GM20431 (cell line): ENCODE measurements around the gene POLA1.
"Not testable (repeated sequence)": the region's sequence is repeated elsewhere in the genome, so short reads cannot be mapped to it uniquely, and the experiment has no call there.

ENCODE experiments used
- in situ Hi-C: fragments of 300-500 bp; cut with MseI, MboI; formaldehyde crosslinking; loops from one replicate; pipeline ENCODE4 v1.15.0; 2020; ENCODE audit warnings: low sequenced_read_pairs; ENCODE audit not compliant: unreplicated experiment

Gene POLA1

DNA sequence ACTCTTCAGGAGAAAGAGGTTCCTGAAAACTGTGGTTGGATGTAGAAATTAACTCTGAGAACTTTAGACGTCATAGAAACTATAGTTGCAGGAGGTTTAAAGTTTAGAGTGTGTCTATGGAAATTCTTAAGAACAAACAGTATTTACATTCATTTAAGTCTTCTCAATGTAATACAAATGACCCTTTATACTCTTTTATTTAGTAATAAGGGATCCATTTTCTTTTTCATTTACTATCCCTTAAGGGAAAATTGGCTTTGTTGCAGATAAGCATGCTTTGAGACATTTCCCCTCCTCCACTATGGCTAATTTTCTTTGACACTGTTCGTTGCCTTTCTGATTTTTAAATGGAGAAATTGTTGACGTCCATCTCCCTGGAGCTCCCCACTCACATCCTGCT is 96.4 kb downstream of the POLA1 start:
- in situ Hi-C loops, result no loop called here

DNA sequence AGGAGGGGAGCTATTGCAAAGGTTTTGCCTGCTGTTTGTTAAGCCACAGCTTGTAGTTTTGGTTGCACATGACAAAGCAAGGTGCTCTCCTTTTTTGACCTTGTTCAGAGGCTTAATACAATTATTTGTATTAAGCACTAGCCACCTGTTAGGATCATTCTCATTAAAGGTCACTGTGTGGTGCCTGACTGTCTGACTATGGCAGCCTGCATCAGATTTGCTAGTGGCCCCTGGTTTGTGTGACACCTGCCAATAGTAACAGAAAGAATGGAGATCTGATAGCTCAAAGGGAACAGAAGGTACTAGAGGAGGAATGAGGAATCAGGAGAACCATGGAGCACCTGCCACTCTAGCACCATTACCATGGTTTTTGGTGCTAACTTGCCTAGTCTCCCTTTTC is 102.5 kb downstream of the POLA1 start:
- in situ Hi-C loops, result no loop called here

DNA sequence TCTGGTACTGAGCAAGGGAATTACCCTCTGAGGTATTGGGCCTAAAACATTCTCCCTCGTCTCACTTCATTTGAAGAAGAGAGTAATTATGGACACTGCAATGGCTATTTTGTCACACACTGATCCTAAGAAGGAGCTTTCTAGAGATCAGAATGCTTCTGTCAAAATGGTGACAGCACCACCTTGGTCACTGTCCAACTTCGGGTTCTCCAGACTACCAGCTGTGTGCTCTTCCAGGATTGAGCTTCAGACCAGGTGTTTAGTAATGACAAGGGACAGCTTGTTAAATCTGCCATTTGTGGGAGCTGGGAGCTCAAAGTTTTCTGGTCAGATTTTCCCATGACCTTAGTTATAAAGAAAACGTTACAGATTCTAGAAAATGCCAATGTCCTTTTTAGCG is 105.4 kb downstream of the POLA1 start:
- in situ Hi-C loops, result no loop called here

GRCh38 chrX:24799565-24799964 is 105.8 kb downstream of the POLA1 start:
- in situ Hi-C loops, result no loop called here

GRCh38 chrX:24805201-24805600 is 111.5 kb downstream of the POLA1 start:
- in situ Hi-C loops, result no loop called here

DNA sequence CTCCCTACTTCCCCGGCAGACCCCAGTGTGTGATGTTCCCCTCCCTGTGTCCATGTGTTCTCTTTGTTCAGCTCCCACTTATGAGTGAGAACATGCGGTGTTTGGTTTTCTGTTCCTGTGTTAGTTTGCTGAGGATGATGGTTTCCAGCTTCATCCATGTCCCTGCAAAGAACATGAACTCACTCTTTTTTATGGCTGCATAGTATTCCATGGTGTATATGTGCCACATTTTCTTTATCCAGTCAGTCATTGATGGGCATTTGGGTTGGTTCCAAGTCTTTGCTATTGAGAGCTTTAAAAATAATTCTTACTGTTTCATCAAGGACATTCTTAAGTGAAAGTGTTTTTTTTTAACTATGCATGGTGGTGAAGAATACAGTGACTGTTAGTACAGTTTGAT is 126.1 kb downstream of the POLA1 start:
- in situ Hi-C loops, result not testable (repeated sequence)

DNA sequence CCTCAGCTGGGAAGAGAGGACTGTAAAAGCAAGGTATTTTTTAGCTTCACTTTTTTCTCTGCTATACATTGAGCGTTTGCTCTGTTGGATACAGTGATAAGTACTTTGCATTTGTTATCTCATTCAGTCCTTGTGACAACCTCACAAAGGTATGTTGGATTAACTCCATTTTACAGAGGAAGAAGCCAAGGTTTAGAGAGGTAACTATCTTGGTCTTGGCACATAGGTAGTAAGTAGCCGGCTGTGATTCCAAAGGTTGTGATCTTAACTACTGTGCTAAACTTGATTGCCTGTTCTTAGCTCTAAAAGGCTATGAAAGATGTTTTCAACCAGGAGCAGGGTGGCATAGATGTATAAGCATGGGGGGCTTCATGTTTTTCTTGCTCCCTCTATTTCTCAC is 134.4 kb downstream of the POLA1 start:
- in situ Hi-C loops, result loop anchor here (25.0 kb wide), 1 partner anchor 309 kb away; no protein-coding TSS in a partner anchor

- in situ Hi-C loops, result loop anchor here (25.0 kb wide), 1 partner anchor 309 kb away; no protein-coding TSS in a partner anchor
Measured at GRCh38 chrX:24828600-24828999, 134.9 kb downstream of the POLA1 start.

DNA sequence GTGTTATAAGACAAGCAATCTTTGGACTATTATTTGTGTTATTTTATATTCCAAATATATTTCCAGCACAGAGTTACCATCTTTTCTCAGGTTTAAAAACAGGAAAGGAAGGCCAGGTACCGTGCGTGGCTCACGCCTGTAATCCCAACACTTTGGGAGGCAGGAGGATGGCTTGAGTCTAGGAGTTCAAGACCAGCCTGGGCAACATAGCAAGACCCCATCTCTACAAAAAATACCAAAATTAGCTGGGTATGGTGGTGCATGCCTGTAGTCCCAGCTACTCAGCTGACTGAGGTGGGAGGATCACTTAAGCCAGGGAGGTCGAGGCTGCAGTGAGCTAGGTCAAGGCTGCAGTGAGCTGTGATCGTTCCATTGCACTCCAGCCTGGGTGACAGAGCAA is 140.0 kb downstream of the POLA1 start:
- in situ Hi-C loops, result loop anchor here (25.0 kb wide), 1 partner anchor 304 kb away; no protein-coding TSS in a partner anchor

- in situ Hi-C loops, result loop anchor here (25.0 kb wide), 1 partner anchor 299 kb away; no protein-coding TSS in a partner anchor
Measured at GRCh38 chrX:24837966-24838365, 144.2 kb downstream of the POLA1 start.

- in situ Hi-C loops, result loop anchor here (25.0 kb wide), 1 partner anchor 299 kb away; no protein-coding TSS in a partner anchor
Measured at GRCh38 chrX:24838629-24839028, 144.9 kb downstream of the POLA1 start.

GRCh38 chrX:24839331-24839730 is 145.6 kb downstream of the POLA1 start:
- in situ Hi-C loops, result loop anchor here (25.0 kb wide), 1 partner anchor 298 kb away; no protein-coding TSS in a partner anchor

GRCh38 chrX:24842486-24842885 is 148.8 kb downstream of the POLA1 start:
- in situ Hi-C loops, result loop anchor here (25.0 kb wide), 1 partner anchor 295 kb away; no protein-coding TSS in a partner anchor

DNA sequence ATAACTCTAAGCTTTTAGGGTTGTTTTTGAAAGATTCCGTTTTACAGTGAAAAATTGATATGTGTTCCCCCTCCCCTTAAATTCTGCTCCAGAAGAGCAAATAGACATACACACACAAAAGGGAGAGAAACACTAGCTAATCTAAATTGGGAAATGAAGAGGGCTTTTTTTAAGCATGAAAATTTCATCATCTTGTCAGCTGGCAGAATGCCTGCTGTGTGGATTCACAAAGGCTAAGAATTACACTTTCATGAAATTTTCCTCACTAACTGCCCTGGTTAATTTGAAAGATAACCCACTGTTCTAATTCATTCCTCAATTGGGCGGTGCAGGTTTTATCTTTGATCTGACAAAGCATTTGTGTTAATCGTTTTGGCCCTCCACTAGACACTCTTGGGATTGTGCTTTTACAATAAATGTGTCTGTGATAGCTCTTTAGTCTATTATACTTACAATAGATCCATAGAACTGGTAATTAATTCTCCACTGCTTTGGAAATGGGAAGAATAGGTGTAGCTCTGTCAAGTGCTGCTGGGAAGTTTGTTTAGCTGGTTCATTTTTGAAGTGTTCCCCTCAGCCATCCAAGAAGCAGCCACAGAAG is 152.9 kb downstream of the POLA1 start:
- in situ Hi-C loops, result loop anchor here (25.0 kb wide), 1 partner anchor 291 kb away; no protein-coding TSS in a partner anchor

- in situ Hi-C loops, result loop anchor here (25.0 kb wide), 1 partner anchor 161 kb away; the partner anchor contains the start of gene ARX
Measured at GRCh38 chrX:24851289-24851688, 157.6 kb downstream of the POLA1 start.

GRCh38 chrX:24851780-24852179 is 158.1 kb downstream of the POLA1 start:
- in situ Hi-C loops, result loop anchor here (25.0 kb wide), 1 partner anchor 161 kb away; the partner anchor contains the start of gene ARX

GRCh38 chrX:24858004-24858746 is 164.5 kb downstream of the POLA1 start:
- in situ Hi-C loops, result loop anchor here (25.0 kb wide), 1 partner anchor 154 kb away; the partner anchor contains the start of gene ARX

DNA sequence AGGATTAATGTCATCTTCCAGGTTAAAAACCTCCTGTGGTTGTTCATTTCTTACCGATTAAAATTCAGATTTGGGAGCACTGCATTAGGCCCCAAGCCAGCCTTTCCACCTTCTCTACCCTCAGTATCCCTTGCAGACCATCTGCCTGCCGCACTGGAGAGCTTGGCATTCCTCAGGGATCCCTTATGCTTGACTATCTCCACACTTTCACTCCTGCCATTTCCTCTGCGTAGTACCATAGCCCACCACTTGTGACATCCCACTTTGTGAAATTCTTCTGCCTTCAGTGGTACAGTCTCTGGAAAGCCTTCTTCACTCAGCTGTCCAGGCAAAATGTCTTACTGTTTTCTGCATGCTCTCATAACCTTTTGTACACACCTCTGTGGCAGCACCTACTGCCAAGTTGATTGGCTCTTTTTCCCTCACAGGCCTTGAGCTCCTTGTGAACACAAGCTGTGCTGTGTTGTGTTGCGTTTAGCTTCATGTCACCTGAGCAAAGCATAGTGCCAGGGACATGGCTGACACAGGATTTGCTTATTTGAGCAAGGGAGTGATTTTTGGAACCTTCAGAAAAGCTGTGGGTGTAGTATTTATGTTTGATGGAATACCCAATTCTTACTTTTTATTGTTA is 165.6 kb downstream of the POLA1 start:
- in situ Hi-C loops, result loop anchor here (25.0 kb wide), 1 partner anchor 153 kb away; the partner anchor contains the start of gene ARX

DNA sequence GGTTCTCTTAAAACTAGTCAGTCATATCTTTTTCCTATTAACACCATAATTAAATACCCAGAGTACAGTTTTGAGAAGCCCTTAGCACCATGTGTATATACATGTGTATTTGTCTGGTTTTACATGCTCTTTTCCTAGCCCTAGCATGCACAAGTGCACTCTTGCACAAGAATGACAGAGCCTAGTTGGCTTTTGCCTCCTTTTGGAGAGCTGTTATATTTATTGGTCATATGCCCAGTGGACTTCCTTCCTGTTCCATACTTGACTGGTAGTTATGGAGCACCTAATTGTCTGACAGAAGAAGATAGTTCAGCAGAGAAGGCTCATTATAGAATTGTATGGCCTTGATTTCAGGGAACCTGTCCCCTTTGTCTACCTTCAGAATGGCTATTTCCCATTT is 166.4 kb downstream of the POLA1 start:
- in situ Hi-C loops, result loop anchor here (25.0 kb wide), 1 partner anchor 152 kb away; the partner anchor contains the start of gene ARX

GRCh38 chrX:24862343-24862742 is 168.6 kb downstream of the POLA1 start:
- in situ Hi-C loops, result loop anchor here (25.0 kb wide), 1 partner anchor 150 kb away; the partner anchor contains the start of gene ARX
